ENCODE data around the gene LPIN1. TPM values are rescaled to one million over a fixed set of nuclear protein-coding genes. Genes with fewer than 3 reads are reported as not detected.

Gene LPIN1
- total RNA-seq, 1 donor from 2014 or later: 23.4 TPM

DNA sequence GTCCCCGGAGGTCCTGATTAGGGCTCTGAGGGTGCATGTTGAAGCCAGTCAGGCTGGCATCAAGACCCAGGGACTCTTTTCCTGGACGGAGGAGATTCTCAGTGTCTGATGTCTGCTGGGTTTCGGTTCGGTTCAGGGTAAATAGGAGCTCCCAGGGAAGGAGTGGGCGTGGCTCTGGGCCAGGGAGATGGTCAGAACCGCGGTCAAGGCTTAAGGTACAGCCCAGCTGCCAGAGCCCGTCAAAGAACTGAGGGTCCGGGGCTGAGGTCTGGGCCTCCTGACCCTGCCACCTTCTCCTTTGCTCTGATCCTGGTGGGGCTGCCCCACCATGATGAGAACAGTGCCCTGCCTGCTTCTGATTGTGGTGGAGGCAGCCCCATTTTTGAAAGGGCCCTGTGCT, 39.8 kb downstream of the LPIN1 start:
- Histone ChIP-seq H3K36me3 (ENCODE audit: insufficient read depth, low read length) (peaks cover 60% of the 10 kb centered on the region), H2AFZ (ENCODE audit: low read depth, low read length) (no peak overlapping the region), H3K9me3 (ENCODE audit: insufficient read depth, low read depth, low read length) (no peaks in the 10 kb centered on the region), H3K27me3 (ENCODE audit: insufficient read depth, low read length) (no peaks in the 10 kb centered on the region), H3K4me1 (ENCODE audit: insufficient read depth, low read length) (peaks cover 7% of the 10 kb centered on the region), H3K27ac (ENCODE audit: low read depth, low read length) (no peak overlapping the region), H3K4me2 (ENCODE audit: low read length) (no peak overlapping the region), H4K20me1 (ENCODE audit: insufficient read depth, low read length) (peaks cover 21% of the 10 kb centered on the region), H3K9ac (ENCODE audit: low read length) (no peak overlapping the region), H3K79me2 (ENCODE audit: insufficient read depth, low read length) (no peaks in the 10 kb centered on the region), H3K4me3 (ENCODE audit: insufficient read depth, low read depth, low read length) (no peak overlapping the region)
- H3K4me1 Mint-ChIP-seq (ENCODE audit: low read depth, unreplicated experiment): no peaks in the 10 kb centered on the region
- peaks cover 7% of the 10 kb centered on the region for H3K36me3 Mint-ChIP-seq (ENCODE audit: low read depth, unreplicated experiment)
- H3K27ac Mint-ChIP-seq (ENCODE audit: unreplicated experiment): no peak overlapping the region
- TF ChIP-seq CTCF (IDR thresholded peaks at IDR 0.05; ENCODE audit: insufficient read depth, low read depth, low read length): no peak
- no peak for TF ChIP-seq EZH2 (IDR thresholded peaks at IDR 0.05; ENCODE audit: insufficient read depth, low read length)
- FAIRE-seq (no peak), DNase-seq (ENCODE audit: low read depth) (no peak)
- no peaks in the 10 kb centered on the region for H3K9me3 Mint-ChIP-seq (ENCODE audit: unreplicated experiment)
- H3K4me3 Mint-ChIP-seq (ENCODE audit: unreplicated experiment): no peak overlapping the region
- no peaks in the 10 kb centered on the region for H3K27me3 Mint-ChIP-seq (ENCODE audit: low read depth, unreplicated experiment)

- Mint-ChIP-seq H3K27me3 (ENCODE audit: low read depth, unreplicated experiment) (no peaks in the 10 kb centered on the region), H3K27ac (ENCODE audit: unreplicated experiment) (no peak overlapping the region), H3K36me3 (ENCODE audit: low read depth, unreplicated experiment) (peaks cover 9% of the 10 kb centered on the region), H3K9me3 (ENCODE audit: unreplicated experiment) (no peaks in the 10 kb centered on the region), H3K4me3 (ENCODE audit: unreplicated experiment) (no peak overlapping the region), H3K4me1 (ENCODE audit: low read depth, unreplicated experiment) (no peaks in the 10 kb centered on the region)
- TF ChIP-seq EZH2 (IDR thresholded peaks at IDR 0.05; ENCODE audit: insufficient read depth, low read length): no peak
- no peak for TF ChIP-seq CTCF (IDR thresholded peaks at IDR 0.05; ENCODE audit: insufficient read depth, low read depth, low read length)
- Histone ChIP-seq H3K4me3 (ENCODE audit: insufficient read depth, low read depth, low read length) (no peak overlapping the region), H3K36me3 (ENCODE audit: insufficient read depth, low read length) (peaks cover 59% of the 10 kb centered on the region), H3K9me3 (ENCODE audit: insufficient read depth, low read depth, low read length) (no peaks in the 10 kb centered on the region), H4K20me1 (ENCODE audit: insufficient read depth, low read length) (peaks cover 21% of the 10 kb centered on the region), H2AFZ (ENCODE audit: low read depth, low read length) (no peak overlapping the region), H3K27me3 (ENCODE audit: insufficient read depth, low read length) (no peaks in the 10 kb centered on the region), H3K4me2 (ENCODE audit: low read length) (no peak overlapping the region), H3K9ac (ENCODE audit: low read length) (no peak overlapping the region), H3K4me1 (ENCODE audit: insufficient read depth, low read length) (peaks cover 7% of the 10 kb centered on the region), H3K79me2 (ENCODE audit: insufficient read depth, low read length) (no peaks in the 10 kb centered on the region), H3K27ac (ENCODE audit: low read depth, low read length) (no peak overlapping the region)
- FAIRE-seq (no peak), DNase-seq (ENCODE audit: low read depth) (no peak)
Observed at GRCh38 chr2:11786592-11786991, 40.2 kb downstream of the LPIN1 start.

- Histone ChIP-seq H3K9me3 (ENCODE audit: insufficient read depth, low read depth, low read length) (no peaks in the 10 kb centered on the region), H2AFZ (ENCODE audit: low read depth, low read length) (no peak overlapping the region), H3K4me3 (ENCODE audit: insufficient read depth, low read depth, low read length) (no peak overlapping the region), H4K20me1 (ENCODE audit: insufficient read depth, low read length) (peaks cover 21% of the 10 kb centered on the region), H3K4me2 (ENCODE audit: low read length) (no peak overlapping the region), H3K9ac (ENCODE audit: low read length) (no peak overlapping the region), H3K4me1 (ENCODE audit: insufficient read depth, low read length) (peaks cover 7% of the 10 kb centered on the region), H3K27me3 (ENCODE audit: insufficient read depth, low read length) (no peaks in the 10 kb centered on the region), H3K36me3 (ENCODE audit: insufficient read depth, low read length) (peaks cover 56% of the 10 kb centered on the region), H3K27ac (ENCODE audit: low read depth, low read length) (no peak overlapping the region), H3K79me2 (ENCODE audit: insufficient read depth, low read length) (no peaks in the 10 kb centered on the region)
- Mint-ChIP-seq H3K9me3 (ENCODE audit: unreplicated experiment) (no peaks in the 10 kb centered on the region), H3K4me3 (ENCODE audit: unreplicated experiment) (no peak overlapping the region), H3K27me3 (ENCODE audit: low read depth, unreplicated experiment) (no peaks in the 10 kb centered on the region), H3K36me3 (ENCODE audit: low read depth, unreplicated experiment) (peaks cover 19% of the 10 kb centered on the region), H3K27ac (ENCODE audit: unreplicated experiment) (no peak overlapping the region), H3K4me1 (ENCODE audit: low read depth, unreplicated experiment) (no peaks in the 10 kb centered on the region)
- TF ChIP-seq EZH2 (IDR thresholded peaks at IDR 0.05; ENCODE audit: insufficient read depth, low read length) (no peak), CTCF (IDR thresholded peaks at IDR 0.05; ENCODE audit: insufficient read depth, low read depth, low read length) (no peak)
- DNase-seq (ENCODE audit: low read depth): no peak
- no peak for FAIRE-seq
Observed at GRCh38 chr2:11787991-11788390, 41.6 kb downstream of the LPIN1 start.
